Stimulated activated CD8-positive, alpha-beta memory T cell treated with anti-CD3 and anti-CD28 coated beads, Interleukin-12 subunit alpha, Interleukin-12 subunit beta, amount 100 ng/mL, for 24 hours (primary cell): Measurements from ENCODE around the gene AHNAK.
"Not testable (repeated sequence)": the region's sequence is repeated elsewhere in the genome, so short reads cannot be mapped to it uniquely, and the experiment has no call there.

Source experiments
- DNase-seq: peaks from one replicate; pipeline ENCODE4 v3.0.0-alpha.2; 2020; ENCODE audit errors: extremely low read depth

AHNAK gene

GRCh38 chr11:62553080-62553838 is 6.7 kb upstream of the AHNAK start:
- DNase-seq = no peak

- DNase-seq = no peak
These were observed 6.0 kb upstream of the AHNAK start for GRCh38 chr11:62552485-62553079.

GRCh38 chr11:62550478-62550877 is 3.9 kb upstream of the AHNAK start:
- not testable (repeated sequence) for DNase-seq

DNA sequence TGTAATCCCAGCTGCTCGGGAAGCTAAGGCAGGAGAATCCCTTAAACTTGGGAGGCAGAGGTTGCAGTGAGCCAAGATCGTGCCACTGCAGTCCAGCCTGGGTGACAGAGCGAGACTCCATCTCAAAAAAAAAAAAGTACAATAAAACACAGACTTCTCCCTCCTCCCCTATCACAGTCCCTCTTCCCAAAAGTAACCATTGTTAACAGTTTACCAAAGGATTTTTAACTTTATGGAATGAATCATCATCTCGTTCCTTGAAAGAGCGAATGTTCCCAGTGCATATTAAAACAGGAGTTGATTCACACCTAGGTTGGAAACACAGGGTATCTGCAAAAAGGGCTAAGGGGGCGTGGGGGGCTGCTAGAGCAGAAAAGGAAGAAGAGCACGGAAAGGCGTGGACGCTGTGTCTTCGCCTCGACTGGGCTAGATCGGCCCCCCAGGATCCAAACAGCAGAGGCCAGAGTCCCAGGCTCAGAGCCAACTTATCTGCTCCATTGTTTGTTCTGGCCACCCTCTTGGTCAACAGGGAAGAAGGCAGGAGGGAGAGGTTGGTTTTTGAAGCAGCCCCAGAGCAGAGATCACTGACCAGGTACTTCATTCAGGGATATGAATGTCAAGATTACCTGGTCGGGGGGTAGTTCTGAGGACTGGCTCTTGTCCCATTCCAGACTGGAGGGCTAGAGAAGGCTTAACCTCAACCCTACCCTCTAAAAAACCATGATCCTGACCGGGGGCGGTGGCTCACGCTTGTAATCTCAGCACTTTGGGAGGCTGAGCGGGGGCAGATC is 2.1 kb upstream of the AHNAK start:
- no peak for DNase-seq

DNA sequence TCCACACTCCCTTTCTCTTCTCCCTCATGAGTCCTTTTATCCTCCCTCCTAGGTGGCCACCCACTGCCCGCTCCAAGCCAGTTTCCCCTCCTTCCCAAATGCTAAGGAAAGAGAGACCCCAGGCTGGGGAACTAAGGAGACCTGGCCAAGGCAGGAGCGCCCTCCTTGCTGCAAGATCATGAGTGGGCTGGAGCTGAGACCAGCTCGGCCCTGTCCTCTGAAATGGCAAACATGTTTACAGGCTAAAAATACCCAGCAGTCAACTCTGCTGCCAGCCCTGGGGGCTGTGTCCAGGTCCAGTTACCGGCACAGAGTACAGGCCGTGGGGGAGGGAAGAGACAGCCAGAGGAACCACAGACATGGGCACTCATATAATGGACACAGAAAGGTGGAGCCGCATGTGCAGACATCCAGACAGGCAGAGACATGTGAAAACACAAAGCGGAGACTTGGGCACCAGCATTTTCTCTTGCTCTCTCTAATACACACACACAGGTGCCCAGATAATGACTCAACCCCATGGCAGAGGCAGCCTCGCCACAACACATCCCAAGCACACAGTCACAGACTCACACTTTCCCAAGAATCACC is 1.2 kb upstream of the AHNAK start:
- DNase-seq = no peak

DNA sequence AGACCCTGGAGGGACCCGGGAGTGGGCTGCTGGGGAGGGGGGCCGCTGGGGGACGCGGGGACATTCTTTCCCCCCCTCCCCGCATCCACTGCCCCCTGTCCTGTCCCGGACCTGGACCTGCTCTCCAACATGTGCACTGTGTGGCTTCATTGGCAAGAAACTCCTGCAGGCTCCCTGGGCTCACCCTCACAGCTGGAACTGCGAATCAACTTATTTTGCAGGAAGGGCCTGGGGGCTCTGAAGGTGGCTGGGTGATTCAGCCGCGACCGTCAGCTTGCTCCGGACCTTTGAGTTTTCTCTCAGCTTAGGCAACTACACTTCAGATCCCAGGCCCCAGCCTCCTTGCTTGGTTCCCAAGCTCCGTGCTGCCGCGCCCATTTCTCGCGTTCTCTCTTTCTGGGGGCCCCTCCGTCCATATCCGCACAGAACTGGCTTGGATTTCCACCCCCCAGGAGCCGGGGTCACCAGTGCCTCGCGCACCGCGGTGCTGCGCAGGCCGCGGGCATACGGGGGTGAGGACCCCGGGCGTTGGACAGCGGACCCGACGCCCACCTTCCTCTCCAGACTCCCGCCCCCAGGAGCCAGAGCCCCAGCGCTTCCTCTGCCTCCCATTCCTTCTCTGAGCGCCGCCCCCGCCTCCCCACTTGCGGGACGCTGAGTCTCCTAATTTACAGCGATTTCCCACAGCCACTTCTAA is 471 bp upstream of the AHNAK start:
- DNase-seq = no peak

- DNase-seq = no peak
These were observed 966 bp downstream of the AHNAK start for GRCh38 chr11:62545437-62546243.

DNA sequence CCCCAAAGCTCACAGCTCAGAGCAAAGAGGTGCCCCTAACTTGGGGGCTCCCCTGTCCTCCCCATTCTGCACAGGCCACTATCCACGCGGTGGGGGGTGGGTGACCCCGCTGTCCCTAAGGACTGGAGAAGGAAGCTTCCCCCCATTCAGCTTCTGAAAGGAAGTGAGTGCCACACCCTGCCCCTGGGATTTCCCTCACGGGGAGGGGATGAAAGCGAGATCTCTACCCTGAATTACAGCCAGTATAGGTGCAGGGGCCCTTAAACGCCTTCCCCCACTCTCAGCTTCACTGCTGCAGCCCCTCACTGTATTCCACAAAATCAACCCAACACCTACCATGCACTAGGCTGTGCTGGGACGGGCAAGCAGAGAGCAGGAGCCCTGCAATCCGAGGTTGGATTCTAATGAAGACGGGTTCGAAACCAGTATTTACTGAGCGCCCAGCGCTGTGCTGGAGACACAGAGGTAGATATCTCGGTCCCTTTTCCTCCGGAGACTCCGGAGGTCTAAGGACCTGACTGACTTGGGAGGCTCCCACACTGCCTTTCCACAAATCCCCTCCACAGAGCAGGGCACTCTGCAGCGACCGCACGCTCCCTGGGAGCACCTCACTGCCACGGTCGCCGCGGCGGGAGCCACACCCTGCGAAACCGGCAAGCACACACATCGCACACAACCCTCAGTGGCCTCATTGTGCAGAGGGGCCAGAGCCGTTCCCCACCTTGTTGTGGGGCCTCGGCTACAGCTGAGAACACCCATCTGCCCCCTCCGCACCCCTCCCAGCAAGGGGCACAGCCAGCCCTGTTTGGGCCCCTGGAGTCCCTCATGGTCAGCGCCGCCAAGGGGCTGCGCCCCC is 1.8 kb downstream of the AHNAK start:
- DNase-seq = no peak

DNA sequence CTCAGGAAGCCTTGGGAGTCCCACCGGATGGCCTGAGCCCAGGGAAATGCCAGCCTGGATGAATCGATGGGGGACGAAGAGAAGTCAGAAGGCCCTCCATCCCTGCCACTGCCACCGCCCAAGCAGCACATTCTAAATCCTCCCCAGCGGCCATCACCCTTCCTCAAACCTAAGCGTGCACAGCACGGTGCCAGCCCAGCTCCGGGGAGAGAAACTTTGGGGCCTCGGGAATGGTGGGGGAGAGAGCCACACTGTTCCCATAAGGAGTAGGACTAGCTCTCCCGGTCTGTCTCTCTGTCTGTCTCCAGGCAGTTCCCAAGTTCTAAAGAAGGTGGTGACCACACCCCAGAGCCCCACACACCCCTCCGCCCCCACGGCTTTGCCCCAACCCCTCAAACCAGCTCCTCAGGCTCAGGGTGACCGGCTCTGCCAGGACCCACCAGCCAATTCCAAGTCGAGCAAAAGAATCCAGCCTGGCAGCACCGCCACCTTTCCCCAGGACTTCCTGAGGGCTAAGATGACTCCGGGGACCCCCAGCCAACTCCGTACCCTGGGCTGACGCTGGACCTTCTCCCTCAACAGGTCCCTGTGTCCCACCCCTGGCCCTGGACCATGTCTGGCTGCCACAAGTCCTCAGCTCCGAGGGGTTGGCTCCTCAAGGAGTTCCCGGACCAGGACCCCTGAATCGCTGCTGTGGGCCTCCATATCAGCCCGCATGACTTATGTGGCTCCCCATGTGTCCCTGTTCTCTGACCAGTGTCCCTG is 2.7 kb downstream of the AHNAK start:
- DNase-seq = no peak

- no peak for DNase-seq
These were observed 3.6 kb downstream of the AHNAK start for GRCh38 chr11:62542750-62543567.

DNA sequence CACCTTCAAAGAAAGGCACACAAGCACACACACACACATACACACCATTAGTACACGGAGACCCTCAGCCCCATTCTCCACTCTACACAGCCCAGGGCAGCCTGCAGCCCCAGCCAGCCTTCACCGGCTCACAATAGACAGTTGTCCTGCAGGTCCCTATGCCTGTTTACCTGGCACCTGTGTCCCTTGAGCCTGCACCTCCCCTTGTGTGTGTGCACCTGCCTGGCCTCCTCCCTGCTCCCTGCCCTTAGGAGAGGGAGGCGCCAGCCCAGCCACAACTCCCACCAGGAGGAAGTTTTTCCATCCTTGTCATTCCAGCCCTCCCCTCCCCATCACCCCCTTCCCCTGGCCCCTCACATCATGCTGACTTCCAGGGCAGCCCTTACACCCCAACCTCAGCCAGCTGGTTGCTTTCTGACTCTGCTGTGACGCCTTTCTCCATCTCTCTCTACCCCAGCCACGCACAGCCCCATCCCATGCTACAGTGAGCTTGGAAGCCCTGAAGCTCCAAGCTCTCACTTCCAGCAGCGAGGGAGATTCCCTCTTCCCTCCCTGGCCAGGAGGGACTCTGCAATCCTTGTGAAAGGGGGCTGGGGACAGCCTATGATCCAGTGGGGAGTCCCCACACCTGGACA is 4.4 kb downstream of the AHNAK start:
- no peak for DNase-seq

DNA sequence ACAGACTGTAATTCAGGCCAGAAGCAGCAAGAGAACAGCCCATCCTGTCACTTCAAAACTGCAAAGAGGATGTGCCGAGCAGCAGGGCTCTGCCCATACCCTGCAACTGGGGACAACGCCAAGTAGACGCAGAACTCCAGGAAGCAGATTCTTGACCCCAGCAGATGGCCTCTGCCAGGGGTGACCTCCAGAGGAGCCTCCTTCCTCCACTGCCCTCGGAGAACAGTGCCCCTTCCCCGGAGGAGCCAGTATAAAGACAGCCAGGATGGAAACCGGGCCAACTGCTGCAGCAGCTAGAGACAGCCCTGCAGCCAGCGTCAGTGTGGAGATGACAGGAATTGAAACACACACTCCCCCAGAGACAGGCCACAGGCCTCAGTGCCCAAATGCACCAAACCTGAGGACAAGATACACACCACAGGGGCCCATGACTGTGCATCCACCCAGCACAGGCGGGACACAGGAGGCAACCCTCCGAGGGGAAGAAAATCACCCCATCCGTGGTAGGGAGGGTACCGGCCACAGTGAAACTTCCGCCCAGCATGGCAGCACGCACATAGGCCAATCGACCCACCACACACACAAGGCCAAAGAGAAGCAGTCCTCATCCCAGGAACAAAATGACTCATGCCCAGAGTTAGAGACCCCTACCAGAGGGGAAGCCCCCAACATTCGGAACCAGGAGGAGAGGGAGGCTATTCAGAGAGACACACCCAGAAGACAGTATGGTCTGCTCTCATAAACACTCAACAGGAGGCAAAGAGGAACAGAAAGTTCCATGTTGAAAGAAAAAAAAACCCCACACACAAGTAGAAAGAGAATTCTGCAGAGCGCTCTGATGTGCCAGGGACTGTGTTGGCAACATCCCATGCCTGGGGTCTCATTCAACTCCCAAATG is 5.6 kb downstream of the AHNAK start:
- no peak for DNase-seq

DNA sequence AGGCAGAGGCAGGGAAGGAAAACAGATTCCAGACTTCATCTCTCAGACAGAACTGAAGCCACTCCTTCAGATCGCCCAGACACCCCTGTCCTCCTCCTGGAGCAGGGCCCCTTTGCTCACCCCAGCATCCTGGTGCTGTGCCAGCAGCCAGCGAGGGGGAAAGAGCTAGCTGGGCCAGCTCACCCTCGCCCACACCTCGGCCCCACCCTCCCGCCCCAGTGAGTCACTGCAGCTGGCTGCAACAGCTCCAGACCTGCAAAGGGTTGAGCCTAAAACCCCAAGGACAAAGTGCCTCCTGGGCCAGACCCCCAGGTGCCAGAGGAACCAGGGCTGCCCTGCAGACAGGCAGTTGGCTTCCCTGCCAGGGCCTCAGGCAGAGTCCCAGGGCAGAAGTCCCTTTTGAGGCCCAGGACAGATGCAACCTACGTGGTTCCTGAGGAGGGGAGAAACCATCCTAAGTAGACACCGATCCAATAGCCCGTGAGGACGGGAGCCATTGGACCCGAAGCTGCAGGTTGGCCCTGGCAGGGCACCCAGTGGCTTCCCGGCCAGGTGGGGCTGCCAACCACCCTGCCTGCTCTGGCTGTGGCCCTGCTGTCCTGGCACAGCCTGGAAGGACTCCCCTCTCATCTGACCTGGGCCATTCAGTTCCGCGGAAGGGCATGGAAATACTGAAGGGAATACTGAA is 7.2 kb downstream of the AHNAK start:
- DNase-seq = no peak

DNA sequence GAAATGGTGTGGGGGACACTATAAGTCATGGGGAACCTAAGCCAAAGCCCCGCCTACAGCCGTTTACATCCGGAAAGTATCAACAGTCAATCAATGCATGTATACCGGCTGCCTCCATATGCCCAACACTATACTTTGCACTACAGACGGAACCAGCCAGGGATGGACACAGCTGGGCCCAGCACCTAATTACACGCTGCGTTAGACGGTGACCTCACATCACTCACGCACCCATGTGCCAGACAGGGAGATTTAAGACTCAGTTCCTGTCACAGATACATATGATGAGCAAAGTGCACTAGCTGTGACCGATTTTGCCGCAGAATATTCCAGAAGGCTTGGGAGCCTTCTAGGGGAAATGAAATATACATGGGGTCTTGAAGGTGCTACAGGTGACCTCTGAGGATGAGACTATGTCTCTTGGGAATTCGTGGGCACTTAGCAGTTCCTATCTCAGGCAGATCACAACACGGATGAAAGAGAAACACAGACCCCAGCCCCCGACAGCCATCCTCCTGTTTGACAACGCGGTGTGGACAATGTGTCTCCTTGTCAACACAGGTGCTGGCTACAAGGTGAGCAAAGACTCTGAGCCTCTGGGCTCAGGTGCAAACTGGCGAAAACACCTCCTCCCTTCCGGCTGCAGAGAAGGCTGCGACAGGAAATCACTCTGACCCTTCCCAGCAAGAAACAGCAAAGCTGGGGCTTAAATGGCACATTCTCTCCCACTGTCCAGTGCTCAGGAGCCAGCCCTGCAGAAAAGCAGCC is 8.0 kb downstream of the AHNAK start:
- DNase-seq = no peak

- DNase-seq = no peak
These were observed 10.2 kb downstream of the AHNAK start for GRCh38 chr11:62536301-62536957.
